ENCODE measurements around the gene SMIM38.

GRCh38 chr11:69136471-69136870 is 19.3 kb upstream of the SMIM38 start:
- TF ChIP-seq, protein P1, sequence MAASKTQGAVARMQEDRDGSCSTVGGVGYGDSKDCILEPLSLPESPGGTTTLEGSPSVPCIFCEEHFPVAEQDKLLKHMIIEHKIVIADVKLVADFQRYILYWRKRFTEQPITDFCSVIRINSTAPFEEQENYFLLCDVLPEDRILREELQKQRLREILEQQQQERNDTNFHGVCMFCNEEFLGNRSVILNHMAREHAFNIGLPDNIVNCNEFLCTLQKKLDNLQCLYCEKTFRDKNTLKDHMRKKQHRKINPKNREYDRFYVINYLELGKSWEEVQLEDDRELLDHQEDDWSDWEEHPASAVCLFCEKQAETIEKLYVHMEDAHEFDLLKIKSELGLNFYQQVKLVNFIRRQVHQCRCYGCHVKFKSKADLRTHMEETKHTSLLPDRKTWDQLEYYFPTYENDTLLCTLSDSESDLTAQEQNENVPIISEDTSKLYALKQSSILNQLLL (CRISPR knock-in tag; IDR thresholded peaks at IDR 0.05; ENCODE audit: borderline replicate concordance), result no peak
- TF ChIP-seq POLR2G (IDR thresholded peaks at IDR 0.05; ENCODE audit: low read depth, low read length) (no peak), POLR2A (conservative IDR thresholded peaks at IDR 0.05) (no peak), CTCF (IDR thresholded peaks at IDR 0.05 in 2 of 3, conservative IDR thresholded peaks at IDR 0.05 in 1 of 3; ENCODE audit: insufficient read depth in 2 of 3, low read depth in 1 of 3, low read length in 3 of 3) (no peak), ZNF436 (CRISPR knock-in tag; IDR thresholded peaks at IDR 0.05) (no peak), HNRNPK (IDR thresholded peaks at IDR 0.05; ENCODE audit: low read depth, low read length, poor library complexity, severe bottlenecking) (no peak), GTF2A2 (tag; IDR thresholded peaks at IDR 0.05) (no peak), JUN (IDR thresholded peaks at IDR 0.05; ENCODE audit: borderline replicate concordance, low read depth, low read length) (no peak), JUN (CRISPR knock-in tag; IDR thresholded peaks at IDR 0.05; ENCODE audit: borderline replicate concordance) (no peak), MXI1 (IDR thresholded peaks at IDR 0.05; ENCODE audit: low read depth, low read length) (no peak)
